ENCODE results near the gene OSM.

Gene OSM

GRCh38 chr22:30262917-30263741 is 3.5 kb downstream of the OSM start:
- TF ChIP-seq JUND (IDR thresholded peaks at IDR 0.05; ENCODE audit: low read depth) = no peak
- in situ Hi-C loops (cut with HindIII; ENCODE audit: low pct_unique_long_range_greater_than_20kb, low sequenced_read_pairs) = no loop called here
- peak; percentile 56 for DNase-seq (ENCODE audit: low read depth in 1 of 2, low spot score in 1 of 2)

DNA sequence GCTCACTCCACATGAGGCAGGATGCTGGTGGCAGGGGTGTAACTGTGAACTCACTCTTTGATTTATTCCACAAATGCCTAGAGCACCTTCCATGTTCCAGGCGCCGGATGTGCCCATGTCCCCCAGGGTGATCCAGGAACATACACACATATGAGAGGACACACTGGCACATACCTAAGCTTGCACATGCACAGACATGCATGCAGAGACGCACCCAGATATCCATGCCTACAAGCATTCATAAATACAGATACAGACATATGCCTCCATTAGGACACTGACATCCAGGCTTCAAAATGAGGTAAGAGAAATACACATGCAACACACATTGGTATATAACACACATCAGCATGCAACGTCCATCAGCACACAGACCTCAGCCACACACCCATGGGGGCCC is 4.5 kb downstream of the OSM start:
- no peak for TF ChIP-seq JUND (IDR thresholded peaks at IDR 0.05; ENCODE audit: low read depth)
- no peak for DNase-seq (ENCODE audit: low read depth in 1 of 2, low spot score in 1 of 2)
- in situ Hi-C loops (cut with HindIII; ENCODE audit: low pct_unique_long_range_greater_than_20kb, low sequenced_read_pairs) = no loop called here

- in situ Hi-C loops (cut with HindIII; ENCODE audit: low pct_unique_long_range_greater_than_20kb, low sequenced_read_pairs) = no loop called here
- DNase-seq (ENCODE audit: low read depth in 1 of 2, low spot score in 1 of 2) = no peak
Observed at GRCh38 chr22:30261134-30261533, 5.5 kb downstream of the OSM start.

DNA sequence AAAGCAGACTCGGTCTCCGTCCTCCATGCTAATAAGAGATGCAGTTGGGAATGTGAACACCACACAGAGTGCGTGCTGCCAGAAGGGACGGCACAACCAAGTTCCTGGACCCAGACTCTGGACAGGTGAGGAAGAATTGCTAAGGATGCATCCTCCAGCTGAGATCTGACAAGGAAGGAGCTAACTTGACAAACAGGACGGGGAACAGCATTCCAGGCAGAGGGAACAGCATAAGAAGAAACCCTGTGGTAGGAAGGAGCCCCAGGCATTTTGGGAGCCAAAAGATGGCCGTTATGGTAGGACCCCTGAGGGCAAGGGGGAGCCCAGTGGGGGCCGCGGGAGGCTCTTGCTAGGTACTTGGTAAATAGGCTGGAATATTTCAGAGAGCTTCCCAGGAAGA is 6.0 kb downstream of the OSM start:
- DNase-seq (ENCODE audit: low read depth in 1 of 2, low spot score in 1 of 2) = peak in 1 of 2 experiments; percentile 65
- in situ Hi-C loops (cut with HindIII; ENCODE audit: low pct_unique_long_range_greater_than_20kb, low sequenced_read_pairs) = no loop called here
- TF ChIP-seq JUND (IDR thresholded peaks at IDR 0.05; ENCODE audit: low read depth) = no peak

More at GRCh38 chr22:30261134-30261533, 5.5 kb downstream of the OSM start:
- TF ChIP-seq JUND (IDR thresholded peaks at IDR 0.05; ENCODE audit: low read depth) = no peak

GRCh38 chr22:30260276-30260675 is 6.4 kb downstream of the OSM start:
- in situ Hi-C loops (cut with HindIII; ENCODE audit: low pct_unique_long_range_greater_than_20kb, low sequenced_read_pairs) = no loop called here
- DNase-seq (ENCODE audit: low read depth in 1 of 2, low spot score in 1 of 2) = no peak
- TF ChIP-seq JUND (IDR thresholded peaks at IDR 0.05; ENCODE audit: low read depth) = no peak

GRCh38 chr22:30254314-30254713 is 12.3 kb downstream of the OSM start:
- TF ChIP-seq JUND (IDR thresholded peaks at IDR 0.05; ENCODE audit: low read depth) = no peak
- in situ Hi-C loops (cut with HindIII; ENCODE audit: low pct_unique_long_range_greater_than_20kb, low sequenced_read_pairs) = no loop called here
- DNase-seq (ENCODE audit: low read depth in 1 of 2, low spot score in 1 of 2) = no peak

- in situ Hi-C loops (cut with HindIII; ENCODE audit: low pct_unique_long_range_greater_than_20kb, low sequenced_read_pairs) = no loop called here
- DNase-seq (ENCODE audit: low read depth in 1 of 2, low spot score in 1 of 2) = no peak
- no peak for TF ChIP-seq JUND (IDR thresholded peaks at IDR 0.05; ENCODE audit: low read depth)
Observed at GRCh38 chr22:30253205-30253852, 13.3 kb downstream of the OSM start.

DNA sequence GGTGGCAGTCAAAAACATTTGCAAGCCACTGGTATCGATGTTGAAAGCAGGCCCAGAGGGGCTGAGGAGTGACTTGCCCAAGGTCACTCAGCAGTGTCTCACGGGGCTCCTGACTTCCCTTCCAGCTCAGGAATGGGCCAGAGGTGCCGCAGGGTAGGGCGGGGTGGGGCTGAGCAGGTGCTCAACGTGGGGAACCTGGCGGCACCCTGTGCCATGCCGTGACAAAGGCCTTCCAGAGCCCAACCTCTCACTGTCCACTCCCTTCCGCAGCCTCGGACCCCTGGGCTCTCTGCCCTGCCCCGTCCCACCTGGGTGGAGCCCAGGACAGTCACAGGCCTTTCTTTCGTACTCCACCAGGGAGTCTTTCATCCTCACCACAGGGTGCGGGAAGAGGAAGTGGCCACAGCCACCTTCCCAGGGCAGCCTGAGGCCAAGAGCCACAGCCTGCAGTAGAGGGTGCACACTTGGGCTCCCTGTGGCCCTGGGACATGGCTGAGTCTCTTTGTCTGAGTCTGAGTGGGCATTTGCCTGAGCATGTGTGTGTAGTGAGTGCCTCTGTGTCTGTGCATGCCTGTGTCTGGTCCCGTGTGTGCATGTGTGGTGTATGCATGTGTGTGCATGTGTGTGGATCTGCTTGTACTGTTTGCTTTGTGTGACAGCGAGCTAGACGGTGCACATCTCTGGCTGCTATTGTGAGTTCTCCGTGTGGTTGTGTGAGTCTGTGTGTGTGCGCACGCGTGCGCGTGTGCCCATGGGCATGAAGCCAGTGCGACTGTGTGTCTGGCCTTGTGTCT is 14.0 kb downstream of the OSM start:
- TF ChIP-seq JUND (IDR thresholded peaks at IDR 0.05; ENCODE audit: low read depth) = no peak
- peak in 1 of 2 experiments; percentile 20 for DNase-seq (ENCODE audit: low read depth in 1 of 2, low spot score in 1 of 2)
- in situ Hi-C loops (cut with HindIII; ENCODE audit: low pct_unique_long_range_greater_than_20kb, low sequenced_read_pairs) = no loop called here

DNA sequence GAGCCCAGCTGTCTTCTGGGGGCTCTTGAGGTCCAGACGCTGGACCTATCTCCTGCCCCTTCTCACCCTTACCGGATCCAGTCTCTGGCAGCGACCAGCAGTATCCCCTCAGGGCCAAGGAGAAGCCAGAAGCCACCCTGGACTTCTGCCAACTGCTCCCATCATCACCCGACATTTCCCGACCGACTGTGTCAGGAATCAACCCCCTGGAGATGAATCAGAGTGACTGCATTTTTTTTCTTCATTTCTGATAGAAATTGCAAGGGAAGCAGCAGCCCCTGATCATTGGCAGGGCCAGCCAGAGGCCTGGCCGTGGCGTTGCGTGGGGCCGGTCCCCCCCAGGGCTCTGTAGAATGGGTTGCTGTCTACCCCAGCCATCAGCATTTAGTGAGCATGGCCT is 14.9 kb downstream of the OSM start:
- in situ Hi-C loops (cut with HindIII; ENCODE audit: low pct_unique_long_range_greater_than_20kb, low sequenced_read_pairs) = no loop called here
- no peak for TF ChIP-seq JUND (IDR thresholded peaks at IDR 0.05; ENCODE audit: low read depth)
- DNase-seq (ENCODE audit: low read depth in 1 of 2, low spot score in 1 of 2) = no peak

- in situ Hi-C loops (cut with HindIII; ENCODE audit: low pct_unique_long_range_greater_than_20kb, low sequenced_read_pairs) = no loop called here
- peak in 1 of 2 experiments; percentile 31 for DNase-seq (ENCODE audit: low read depth in 1 of 2, low spot score in 1 of 2)
- no peak for TF ChIP-seq JUND (IDR thresholded peaks at IDR 0.05; ENCODE audit: low read depth)
Observed at GRCh38 chr22:30250661-30251267, 15.9 kb downstream of the OSM start.

DNA sequence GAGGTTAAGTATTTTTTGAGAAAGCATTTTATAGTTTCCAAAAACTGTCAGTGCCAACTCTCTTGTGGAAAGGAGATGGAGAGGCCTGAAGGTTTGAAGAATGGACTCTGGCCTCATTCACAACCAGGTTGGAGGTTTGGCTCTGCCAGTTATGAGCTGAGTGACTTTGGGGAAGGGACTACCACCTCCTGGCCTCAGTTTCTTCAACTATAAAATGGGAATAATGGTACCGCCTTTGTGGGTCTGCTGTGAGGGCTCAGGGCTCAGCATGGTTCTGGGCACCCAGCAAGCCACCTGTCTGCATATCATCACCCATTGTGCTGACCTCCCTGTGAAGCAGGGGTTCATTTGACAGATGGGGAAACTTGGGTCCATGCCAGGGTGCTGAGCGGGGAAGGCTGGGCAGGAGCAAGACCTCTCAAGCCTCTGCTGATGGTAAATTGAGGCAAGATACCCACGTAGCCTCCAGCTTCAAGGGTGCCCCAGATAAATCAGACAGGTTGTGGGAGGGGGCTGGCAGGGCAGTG is 16.5 kb downstream of the OSM start:
- no peak for TF ChIP-seq JUND (IDR thresholded peaks at IDR 0.05; ENCODE audit: low read depth)
- DNase-seq (ENCODE audit: low read depth in 1 of 2, low spot score in 1 of 2) = no peak
- in situ Hi-C loops (cut with HindIII; ENCODE audit: low pct_unique_long_range_greater_than_20kb, low sequenced_read_pairs) = no loop called here
